Adipose tissue (tissue), 3 donors: Measurements from ENCODE around the gene FAM118A. TPM values are rescaled to one million over a fixed set of nuclear protein-coding genes. Genes with fewer than 3 reads are reported as not detected.
"Not testable (repeated sequence)": the region's sequence is repeated elsewhere in the genome, so short reads cannot be mapped to it uniquely, and the experiment has no call there.

Source experiments
- H3K27ac ChIP-seq: one replicate; pipeline ENCODE4 v1.5.1; 2013; ENCODE audit warnings: low read depth, low read length
- WGBS, 3 donors: extraction: QIAGEN DNeasy Blood & Tissue Kit; methylation state at CpG; one replicate each; pipeline ENCODE4 v1.1.7; 2013; 5-methylcytosine and 5-hydroxymethylcytosine counted together
- polyA plus RNA-seq, 3 donors: library from polyadenylated mRNA; stranded (reverse); fragments of 200-250 nt; gene quantifications; one replicate each; pipeline ENCODE4 v1.2.3, GENCODE V29; 2013
- donor health status: healthy with polysubstance abuse.
- donor health status: Bipolar disorder and iron deficiency.
- donor health status: healthy.

FAM118A gene
- polyA plus RNA-seq, 3 donors = 6.4 to 40.5 (median 14.7) TPM

DNA sequence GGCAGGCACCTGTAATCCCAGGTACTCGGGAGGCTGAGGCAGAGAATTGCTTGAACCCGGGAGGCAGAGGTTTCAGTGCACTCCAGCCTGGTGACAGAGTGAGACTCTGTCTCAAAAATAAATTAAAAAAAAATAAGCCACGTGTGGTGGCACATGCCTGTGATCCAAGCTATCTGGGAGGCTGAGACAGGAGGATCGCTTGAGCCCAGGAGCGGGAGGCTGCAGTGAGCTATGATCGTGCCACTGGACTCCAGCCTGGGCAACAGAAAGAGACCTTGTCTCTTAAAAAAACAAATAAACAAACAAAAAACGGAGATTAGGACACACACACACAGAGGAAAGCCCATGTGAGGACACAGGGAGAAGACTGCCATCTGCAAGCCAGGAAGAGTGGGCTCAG is 32.0 kb upstream of the FAM118A start:
- H3K27ac ChIP-seq = not testable (repeated sequence)
- WGBS, 3 donors = 77 to 92% (median 84%) methylated on average over 7 of the region's 7 CpGs

DNA sequence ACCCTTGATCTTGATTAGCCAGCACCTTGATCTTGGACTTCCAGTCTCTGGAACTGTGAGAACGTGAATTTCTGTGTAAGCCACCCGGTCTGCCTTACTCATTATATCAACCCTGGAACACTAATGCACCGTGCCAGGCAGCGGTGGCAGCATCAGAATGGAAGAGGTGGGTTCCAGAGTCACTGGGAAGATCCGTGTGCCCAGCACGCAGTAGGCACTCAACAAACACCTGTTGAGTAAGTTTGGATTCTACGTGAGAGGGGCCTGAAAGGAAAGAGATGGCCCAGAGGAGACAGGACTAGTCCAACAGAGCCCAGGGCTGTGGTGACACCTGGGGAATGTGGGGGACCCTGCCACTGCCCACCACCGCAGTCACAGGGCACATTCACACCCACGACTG is 31.6 kb upstream of the FAM118A start:
- 82 to 92% (median 92%) methylated on average over 9 of the region's 9 CpGs for WGBS, 3 donors

DNA sequence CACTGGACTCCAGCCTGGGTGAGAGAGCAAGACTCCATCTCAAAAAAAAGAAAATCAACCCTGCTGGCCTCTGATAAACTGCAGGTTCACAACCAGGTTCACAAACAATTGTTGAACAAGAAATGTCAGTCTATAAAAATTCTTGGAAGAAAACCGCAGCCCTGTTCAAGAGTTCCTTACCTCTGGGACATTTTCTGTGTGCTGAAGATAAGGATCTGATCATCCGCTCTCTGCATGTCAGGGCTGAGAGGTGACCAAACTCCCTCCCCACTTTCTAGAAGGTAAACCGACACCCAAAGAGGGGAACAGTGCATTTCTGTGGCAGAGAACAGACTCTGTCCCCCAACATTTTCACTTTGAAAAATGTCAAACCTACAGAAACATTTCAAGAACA is 29.1 kb upstream of the FAM118A start:
- H3K27ac ChIP-seq = no peak overlapping the region
- 92 to 98% (median 97%) methylated on average over 3 of the region's 3 CpGs for WGBS, 3 donors

More for the DNA sequence above, 31.6 kb upstream of the FAM118A start:
- no peak overlapping the region for H3K27ac ChIP-seq

DNA sequence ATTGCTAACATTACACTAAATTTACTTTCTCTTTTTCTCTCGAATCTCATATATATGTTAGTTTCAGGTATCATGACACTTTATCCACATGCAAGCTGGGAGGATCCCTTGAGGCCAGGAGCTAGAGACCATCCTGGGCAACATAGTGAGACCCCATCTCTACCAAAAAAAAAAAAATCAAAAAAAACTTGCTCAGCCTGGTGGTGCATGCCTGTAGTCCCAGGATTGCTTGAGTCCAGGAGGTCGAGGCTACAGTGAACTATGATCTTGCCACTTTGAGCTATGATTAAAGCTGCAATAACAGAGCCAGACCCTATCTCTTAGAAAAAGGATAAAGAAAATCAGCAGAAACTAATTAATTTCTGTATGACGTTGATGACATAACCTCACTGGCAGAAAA is 28.7 kb upstream of the FAM118A start:
- WGBS, 3 donors = 59 to 92% (median 90%) methylated on average over 3 of the region's 3 CpGs
- no peak overlapping the region for H3K27ac ChIP-seq

DNA sequence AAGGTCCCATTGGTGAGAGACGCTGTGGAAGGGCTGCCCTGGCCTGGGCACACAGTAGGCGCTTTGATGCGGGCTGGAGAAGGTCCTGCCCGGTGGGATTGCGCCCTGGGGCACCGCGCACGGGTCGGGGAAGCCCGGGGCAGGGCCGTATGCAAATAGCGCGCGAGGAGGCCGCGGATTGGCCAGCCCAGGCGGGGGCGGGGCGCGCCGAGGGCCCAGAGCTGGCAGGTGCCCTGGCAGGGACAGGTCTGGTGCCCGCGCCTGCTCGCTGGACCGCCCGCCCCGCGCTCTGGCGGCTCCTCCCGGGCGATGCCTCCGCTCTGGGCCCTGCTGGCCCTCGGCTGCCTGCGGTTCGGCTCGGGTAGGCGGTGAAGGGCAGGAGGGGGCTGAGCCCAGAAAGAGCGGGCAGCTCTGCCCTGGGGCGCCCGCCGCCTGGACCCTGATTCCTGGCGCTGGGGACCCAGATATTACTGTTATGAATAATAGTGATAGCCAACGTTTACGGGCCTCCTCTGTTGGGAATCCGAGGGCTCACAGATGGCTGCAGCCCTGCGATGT is 24.9 kb upstream of the FAM118A start, which contains the start of gene UPK3A:
Gene UPK3A, plus strand, starts transcription at position 245 of the 558 bp plus-strand sequence. Its CDS starts 65 bp downstream, at position 310.
- 5 to 7% (median 7%) methylated on average over 41 to 46 of the region's 46 CpGs for WGBS, 3 donors
- H3K27ac ChIP-seq = no peak within 1 kb of the TSS

DNA sequence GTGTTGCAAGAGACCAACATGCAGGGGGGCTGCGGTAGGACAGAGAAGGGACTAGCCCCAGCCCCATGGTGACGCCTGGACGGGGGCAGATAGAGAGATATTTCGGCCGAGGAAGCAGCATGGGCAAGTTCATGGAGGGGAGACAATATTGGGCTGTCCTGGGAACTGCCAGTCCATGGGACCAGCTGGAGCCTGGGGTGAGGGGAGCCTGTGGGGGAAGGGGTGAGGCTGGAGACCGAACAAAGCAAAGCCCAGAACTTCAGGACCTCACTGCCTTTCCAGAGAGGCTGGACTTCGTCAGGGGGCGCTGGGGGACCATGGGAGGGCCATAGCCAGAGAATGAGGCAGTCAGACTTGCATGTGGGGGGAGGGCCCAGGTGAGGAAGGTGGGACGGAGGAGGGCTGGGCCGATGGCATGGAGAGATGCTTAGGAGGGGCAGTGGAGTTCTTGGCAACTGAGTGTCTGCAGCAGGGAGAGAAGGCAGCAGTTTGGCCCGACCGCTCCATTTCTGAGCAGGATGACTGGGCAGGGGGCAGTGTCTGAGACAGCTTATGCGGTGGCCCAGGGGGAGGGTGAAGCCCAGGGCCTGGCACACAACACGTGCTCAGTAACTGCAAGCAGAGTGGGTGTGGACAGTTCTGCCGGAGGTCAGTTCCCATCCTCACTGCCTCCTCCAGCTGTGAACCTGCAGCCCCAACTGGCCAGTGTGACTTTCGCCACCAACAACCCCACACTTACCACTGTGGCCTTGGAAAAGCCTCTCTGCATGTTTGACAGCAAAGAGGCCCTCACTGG is 24.3 kb upstream of the FAM118A start:
- 56 to 64% (median 61%) methylated on average over 16 of the region's 16 CpGs for WGBS, 3 donors
- no peak overlapping the region for H3K27ac ChIP-seq

DNA sequence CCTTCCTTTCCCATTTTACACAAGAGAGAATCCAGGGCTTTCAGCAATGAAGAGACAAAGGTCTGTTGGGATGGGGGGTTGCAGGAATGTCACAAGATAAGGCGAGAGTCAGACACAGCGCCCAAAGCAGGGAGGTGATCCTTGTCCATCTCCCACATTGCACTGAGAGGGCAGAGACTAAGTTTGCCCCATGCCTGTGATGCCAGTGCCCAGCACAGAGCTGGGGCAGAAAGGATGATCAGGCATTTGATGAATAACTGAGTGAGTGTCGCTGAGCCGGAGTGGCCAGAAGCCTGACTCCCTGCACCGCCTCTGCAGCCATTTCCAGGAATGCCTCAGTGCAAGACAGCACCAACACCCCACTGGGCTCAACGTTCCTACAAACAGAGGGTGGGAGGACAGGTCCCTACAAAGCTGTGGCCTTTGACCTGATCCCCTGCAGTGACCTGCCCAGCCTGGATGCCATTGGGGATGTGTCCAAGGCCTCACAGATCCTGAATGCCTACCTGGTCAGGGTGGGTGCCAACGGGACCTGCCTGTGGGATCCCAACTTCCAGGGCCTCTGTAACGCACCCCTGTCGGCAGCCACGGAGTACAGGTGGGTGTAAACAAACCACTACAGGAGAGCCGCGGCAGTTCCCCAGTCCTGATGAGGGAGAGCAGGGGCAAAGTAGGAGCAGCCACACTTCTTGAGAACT is 22.7 kb upstream of the FAM118A start:
- H3K27ac ChIP-seq = no peak overlapping the region
- 75 to 85% (median 81%) methylated on average over 11 to 12 of the region's 12 CpGs for WGBS, 3 donors

DNA sequence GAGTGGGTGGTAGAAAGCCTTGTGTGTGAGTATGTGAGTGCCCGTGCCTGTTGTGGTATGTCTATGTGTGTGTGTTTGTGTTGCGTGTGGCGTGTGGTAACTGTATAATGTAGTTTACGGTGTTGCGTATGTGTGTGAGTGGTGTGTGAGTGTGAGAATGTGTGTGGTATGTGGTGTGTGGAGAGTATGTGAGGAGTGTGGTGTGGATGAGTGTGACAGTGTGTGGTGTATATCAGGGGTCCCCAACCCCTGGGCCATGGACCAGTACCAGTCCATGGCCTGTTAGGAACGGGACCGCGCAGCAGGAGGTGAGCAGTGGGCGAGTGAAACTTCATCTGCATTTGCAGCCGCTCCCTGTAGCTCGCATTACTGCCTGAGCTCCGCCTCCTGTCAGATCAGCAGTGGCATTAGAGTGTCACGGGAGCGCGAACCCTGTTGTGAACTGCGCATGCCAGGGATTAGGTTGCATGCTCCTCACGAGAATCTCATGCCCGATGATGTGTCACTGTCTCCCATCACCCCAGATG is 19.3 kb upstream of the FAM118A start:
- no peak overlapping the region for H3K27ac ChIP-seq
- WGBS, 3 donors = 32 to 57% (median 49%) methylated on average over 18 of the region's 18 CpGs

DNA sequence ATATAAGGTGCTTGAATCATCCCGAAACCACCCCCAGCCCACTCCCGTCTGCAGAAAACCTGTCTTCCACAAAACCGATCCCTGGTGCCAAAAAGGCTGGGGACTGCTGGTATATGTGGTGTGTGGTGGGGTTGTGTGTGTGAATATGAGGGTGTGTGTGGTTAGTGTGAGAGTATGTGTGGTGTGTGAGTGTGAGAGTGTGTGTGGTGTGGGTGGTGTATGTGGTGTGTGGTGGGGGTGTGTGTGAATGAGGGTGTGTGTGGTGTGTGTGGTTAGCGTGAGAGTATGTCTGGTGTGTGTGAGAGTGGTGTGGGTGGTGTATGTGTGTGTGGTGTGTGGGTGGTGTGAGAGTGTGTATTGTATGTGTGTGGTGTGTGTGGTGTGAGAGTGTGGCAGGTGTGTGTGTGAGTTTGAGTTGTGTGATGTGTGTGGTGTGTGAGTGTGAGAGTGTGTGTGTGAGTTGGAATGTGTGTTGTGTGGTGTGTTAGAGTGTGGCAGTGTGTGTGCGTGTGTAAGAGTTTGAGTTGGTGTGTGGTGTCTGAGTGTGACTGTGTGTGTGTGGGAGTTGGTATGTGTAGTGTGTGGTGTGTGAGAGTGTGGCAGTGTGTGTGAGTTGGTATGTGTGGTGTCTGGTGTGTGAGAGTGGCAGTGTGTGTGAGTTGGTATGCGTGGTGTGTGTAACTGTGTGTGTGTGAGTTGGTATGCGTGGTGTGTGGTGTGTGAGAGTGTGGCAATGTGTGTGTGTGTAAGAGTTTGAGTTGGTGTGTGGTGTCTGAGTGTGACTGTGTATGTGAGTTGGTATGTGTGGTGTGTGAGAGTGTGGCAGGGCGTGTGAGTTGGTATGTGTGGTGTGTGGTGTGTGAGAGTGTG is 18.4 kb upstream of the FAM118A start:
- WGBS, 3 donors = 79 to 88% (median 87%) methylated on average over 8 of the region's 8 CpGs
- H3K27ac ChIP-seq = no peak overlapping the region

DNA sequence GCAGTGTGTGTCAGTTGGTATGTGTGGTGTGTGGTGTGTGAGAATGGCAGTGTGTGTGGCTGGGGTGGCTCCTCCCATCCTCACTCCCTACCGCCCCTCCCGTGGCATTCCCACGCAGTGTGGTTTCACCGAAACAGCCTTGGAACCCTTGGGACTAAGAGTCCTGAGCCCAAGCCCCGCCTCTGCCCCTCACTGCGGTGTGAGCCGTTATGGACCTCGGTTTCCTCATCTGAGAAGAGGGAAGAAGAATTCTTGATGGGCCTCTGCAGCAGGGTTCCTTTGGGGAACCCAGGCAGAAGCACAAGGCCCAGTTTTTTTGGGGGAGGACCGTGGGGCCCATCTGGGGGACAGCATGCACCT is 17.8 kb upstream of the FAM118A start:
- H3K27ac ChIP-seq = no peak overlapping the region
- 65 to 80% (median 67%) methylated on average over 9 of the region's 9 CpGs for WGBS, 3 donors

DNA sequence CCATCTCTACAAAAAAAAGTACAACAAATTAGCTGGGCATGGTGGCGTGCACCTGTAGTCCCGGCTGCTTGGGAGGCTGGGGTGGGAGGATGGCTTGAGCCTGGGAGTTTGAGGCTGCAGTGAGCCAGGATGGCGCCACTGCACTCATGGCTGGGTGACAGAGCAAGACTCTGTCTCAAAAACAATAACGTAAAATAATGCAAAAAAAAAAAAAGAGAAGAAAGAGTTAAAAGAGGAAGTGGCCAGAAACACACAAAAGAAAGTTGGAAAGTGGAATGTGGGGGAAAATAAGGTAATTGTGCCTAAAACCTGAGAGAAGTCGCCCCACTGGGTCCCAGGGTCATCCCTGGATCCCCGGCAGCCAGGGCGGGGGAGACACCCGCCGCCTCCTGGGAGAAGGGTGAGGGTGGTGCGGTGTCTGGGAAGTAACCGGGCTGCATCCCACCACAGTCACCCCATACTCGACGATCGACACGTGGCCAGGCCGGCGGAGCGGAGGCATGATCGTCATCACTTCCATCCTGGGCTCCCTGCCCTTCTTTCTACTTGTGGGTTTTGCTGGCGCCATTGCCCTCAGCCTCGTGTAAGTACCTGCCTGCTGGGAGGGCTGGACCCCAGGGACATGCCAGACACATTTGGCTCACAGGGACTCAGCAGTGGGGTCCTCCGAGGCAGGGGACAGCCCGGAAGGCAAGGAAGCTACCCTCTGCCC is 16.8 kb upstream of the FAM118A start:
- WGBS, 3 donors = 53 to 63% (median 55%) methylated on average over 23 of the region's 23 CpGs
- H3K27ac ChIP-seq = no peak overlapping the region

DNA sequence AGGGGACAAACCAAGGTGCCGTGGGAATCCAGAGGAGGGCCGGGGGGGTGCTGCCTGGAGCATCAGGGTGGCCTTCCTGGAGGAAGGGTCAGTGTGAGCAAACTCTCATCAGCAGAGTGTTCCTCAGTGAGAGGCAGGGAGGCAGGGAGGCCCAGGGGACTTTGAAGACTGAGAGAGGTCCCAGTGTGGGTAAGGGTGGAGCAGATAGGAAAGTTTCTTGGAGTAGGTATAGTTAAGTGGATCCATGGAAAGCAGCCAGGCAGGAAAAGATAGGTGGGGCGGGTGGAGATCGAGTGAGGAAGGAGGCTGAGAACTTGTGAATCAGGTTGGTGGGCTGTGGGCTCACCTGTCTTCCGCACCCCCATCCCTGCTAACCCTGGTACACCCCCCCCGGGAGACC is 15.7 kb upstream of the FAM118A start:
- WGBS, 3 donors = 63 to 76% (median 75%) methylated on average over 6 of the region's 6 CpGs
- H3K27ac ChIP-seq = no peak overlapping the region

DNA sequence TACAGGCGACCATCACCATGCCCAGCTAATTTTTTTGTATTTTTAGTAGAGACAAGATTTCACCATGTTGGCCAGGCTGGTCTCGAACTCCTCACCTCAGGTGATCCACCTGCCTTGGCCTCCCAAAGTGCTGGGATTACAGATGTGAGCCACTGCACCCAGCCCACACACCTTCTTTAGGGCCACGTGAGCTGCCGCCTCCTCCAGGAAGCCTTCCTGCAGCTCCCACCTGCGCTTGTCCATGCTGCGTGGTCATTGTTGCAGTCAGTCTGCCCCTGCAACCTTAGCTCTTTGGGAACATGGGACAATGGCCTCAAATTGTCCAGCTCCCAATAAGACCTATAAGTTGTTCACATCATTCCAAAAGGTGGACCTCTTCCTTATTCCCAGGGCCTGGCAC is 14.7 kb upstream of the FAM118A start:
- H3K27ac ChIP-seq = not testable (repeated sequence)
- WGBS, 3 donors = 91 to 95% (median 92%) methylated on average over 6 of the region's 6 CpGs

DNA sequence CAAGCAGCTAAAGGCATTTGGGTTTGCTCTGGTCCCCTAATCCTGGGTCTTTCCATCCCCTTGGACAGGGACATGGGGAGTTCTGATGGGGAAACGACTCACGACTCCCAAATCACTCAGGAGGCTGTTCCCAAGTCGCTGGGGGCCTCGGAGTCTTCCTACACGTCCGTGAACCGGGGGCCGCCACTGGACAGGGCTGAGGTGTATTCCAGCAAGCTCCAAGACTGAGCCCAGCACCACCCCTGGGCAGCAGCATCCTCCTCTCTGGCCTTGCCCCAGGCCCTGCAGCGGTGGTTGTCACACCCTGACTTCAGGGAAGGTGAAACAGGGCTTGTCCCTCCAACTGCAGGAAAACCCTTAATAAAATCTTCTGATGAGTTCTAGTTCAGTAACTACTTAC is 14.2 kb upstream of the FAM118A start:
- WGBS, 3 donors = 77 to 88% (median 84%) methylated on average over 9 of the region's 9 CpGs
- H3K27ac ChIP-seq = no peak overlapping the region

DNA sequence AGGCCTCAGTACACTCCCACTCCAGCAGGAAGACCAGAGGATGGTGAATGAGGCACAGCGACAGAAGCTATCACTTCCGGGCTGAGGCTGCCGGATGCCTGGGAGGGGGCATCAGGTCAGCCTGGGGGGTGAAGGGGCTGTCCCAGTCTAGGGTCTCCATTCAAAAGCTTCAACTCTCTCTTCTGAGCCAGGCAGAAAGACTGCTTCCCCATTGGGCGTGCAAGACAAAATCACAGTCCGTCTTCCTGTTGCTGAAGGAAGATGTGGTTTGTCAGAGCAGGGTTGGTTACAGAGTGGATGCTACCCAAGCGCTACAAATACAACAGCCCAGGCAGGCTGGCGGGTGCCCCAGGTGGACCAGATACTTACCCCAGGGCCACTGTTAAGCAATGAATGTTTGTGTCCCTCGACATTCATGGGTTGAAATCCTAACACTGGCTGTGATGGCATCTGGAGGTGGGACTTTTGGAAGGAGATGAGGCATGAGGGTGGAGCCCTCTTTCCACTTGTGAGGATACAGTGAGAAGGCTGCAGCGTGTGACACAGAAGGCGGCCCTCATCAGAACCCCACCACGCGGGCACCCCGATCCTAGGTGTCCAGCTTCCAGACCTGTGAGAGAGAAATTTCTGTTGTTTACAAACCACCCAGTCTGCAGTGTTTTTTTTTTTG is 13.0 kb upstream of the FAM118A start:
- 59 to 68% (median 65%) methylated on average over 13 of the region's 13 CpGs for WGBS, 3 donors

DNA sequence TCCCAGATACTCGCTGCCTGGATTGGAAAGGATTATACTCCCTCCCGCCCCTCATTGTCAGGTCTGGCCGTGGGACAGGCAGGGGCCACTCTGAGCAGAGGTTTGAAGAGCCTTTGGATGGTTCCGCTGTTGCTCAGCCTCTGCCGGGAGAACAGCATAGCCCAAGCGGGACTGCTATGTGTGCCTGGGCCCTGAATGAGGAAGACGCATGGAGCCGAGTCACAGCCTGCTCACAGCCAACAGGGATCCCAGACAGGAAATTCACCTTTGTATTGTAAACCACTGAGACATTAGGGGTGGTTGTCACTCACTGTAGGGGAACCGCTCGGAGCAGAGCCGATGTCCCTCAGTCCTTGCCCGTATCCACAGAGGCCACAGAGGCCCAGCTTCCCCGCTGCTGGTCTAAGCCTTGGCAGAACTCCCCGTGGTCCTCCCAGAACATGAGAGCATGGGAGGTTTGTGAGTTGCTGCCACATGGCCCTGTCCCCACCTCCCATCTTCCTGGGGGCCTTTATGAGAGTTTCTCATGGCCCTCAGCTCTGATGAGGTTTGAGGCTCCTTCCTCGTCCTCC is 10.7 kb upstream of the FAM118A start:
- WGBS, 3 donors = 61 to 72% (median 69%) methylated on average over 15 of the region's 15 CpGs
- no peak overlapping the region for H3K27ac ChIP-seq

More for the DNA sequence above, 13.0 kb upstream of the FAM118A start:
- no peak overlapping the region for H3K27ac ChIP-seq

DNA sequence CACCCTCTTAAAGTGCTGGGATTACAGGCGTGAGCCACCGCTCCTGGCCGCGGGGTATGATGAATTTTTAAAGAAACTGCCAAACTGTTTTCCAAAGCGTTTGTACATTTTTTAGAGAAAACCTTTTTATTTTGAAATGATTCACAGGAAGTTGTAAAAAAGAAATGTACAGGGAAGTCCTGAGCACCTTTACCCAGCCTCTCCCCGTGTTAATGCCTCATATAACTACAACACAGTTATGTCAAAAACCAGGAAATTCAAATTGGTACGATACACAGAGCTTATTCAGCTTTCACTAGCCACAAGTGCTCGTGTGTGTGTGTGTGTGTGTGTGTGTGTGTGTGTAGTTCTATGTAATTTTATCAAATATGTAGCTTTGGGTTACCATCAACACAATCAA is 7.0 kb upstream of the FAM118A start:
- 60 to 66% (median 64%) methylated on average over 8 of the region's 8 CpGs for WGBS, 3 donors
- no peak overlapping the region for H3K27ac ChIP-seq
